Gastroesophageal sphincter (tissue), 4 donors: ENCODE measurements around the gene STUM. TPM values are rescaled to one million over a fixed set of nuclear protein-coding genes. Genes with fewer than 3 reads are reported as not detected.
"Not testable (repeated sequence)": the region's sequence is repeated elsewhere in the genome, so short reads cannot be mapped to it uniquely, and the experiment has no call there.

ENCODE experiments used
- ATAC-seq: fragments of 150-250 bp; one replicate; pipeline ENCODE4 v1.9.1; 2016; ENCODE audit warnings: mild to moderate bottlenecking, moderate library complexity
- H3K27ac ChIP-seq, 4 donors: fragments of 200-600 bp; sonication (generic) in 3 of 4; 1 replicate in 3 of 4; 2 replicates in 1 of 4; pipeline ENCODE4 v1.5.1; 2016 to 2019
- H3K27me3 ChIP-seq: fragments of 200-600 bp; sonication (generic); one replicate; pipeline ENCODE4 v1.5.1; 2019
- H3K36me3 ChIP-seq, 2 donors: fragments of 200-600 bp; sonication (generic); one replicate each; pipeline ENCODE4 v1.5.1; 2019; ENCODE audit warnings: control low read depth in 1 of 2
- H3K4me1 ChIP-seq, 3 donors: fragments of 200-600 bp; sonication (generic); 1 replicate in 2 of 3; 2 replicates in 1 of 3; pipeline ENCODE4 v1.5.1; 2016 to 2019; ENCODE audit warnings: control low read depth in 2 of 3
- H3K4me3 ChIP-seq, 2 donors: fragments of 200-600 bp; sonication (generic); one replicate each; pipeline ENCODE4 v1.5.1; 2019; ENCODE audit warnings: mild to moderate bottlenecking in 1 of 2, moderate library complexity in 1 of 2
- H3K9me3 ChIP-seq, 3 donors: fragments of 200-600 bp; sonication (generic); one replicate each; pipeline ENCODE4 v1.5.1; 2017 to 2019; ENCODE audit warnings: control low read depth in 2 of 3
- CTCF ChIP-seq, 4 experiments: fragments of 200-600 bp in 2 of 4; fragments of 450-650 bp in 2 of 4; sonication (generic) in 1 of 4; IDR thresholded peaks; one replicate each; pipeline ENCODE4 v1.5.1; 2017 to 2019; ENCODE audit warnings: antibody characterized with exemption in 4 of 4, mild to moderate bottlenecking in 2 of 4, moderate library complexity in 2 of 4
- EP300 ChIP-seq: sonication (generic); formaldehyde crosslinking; IDR thresholded peaks from one replicate; pipeline ENCODE4 v1.6.1; 2017; ENCODE audit warnings: antibody characterized with exemption, mild to moderate bottlenecking
- POLR2A ChIP-seq, 2 donors: fragments of 450-650 bp; IDR thresholded peaks; one replicate each; pipeline ENCODE4 v1.6.1; 2017; ENCODE audit warnings: antibody characterized with exemption in 2 of 2, mild to moderate bottlenecking in 2 of 2, moderate library complexity in 1 of 2
- POLR2AphosphoS5 ChIP-seq: sonication (generic); formaldehyde crosslinking; IDR thresholded peaks from one replicate; pipeline ENCODE4 v1.6.1; 2017; ENCODE audit warnings: antibody characterized with exemption
- WGBS, 2 donors: methylation state at CpG; one replicate each; pipeline ENCODE4 v1.1.5; 2018; ENCODE audit warnings: low coverage in 1 of 2; 5-methylcytosine and 5-hydroxymethylcytosine counted together
- total RNA-seq, 4 donors: library from RNA; depleted of rRNA; stranded (reverse); fragments of >200 nt; gene quantifications; one replicate each; pipeline ENCODE4 v1.1.0, GENCODE V29; 2016

STUM gene
- total RNA-seq, 4 donors from 2014 or later: 2.8 to 9.1 (median 4.5) TPM

DNA sequence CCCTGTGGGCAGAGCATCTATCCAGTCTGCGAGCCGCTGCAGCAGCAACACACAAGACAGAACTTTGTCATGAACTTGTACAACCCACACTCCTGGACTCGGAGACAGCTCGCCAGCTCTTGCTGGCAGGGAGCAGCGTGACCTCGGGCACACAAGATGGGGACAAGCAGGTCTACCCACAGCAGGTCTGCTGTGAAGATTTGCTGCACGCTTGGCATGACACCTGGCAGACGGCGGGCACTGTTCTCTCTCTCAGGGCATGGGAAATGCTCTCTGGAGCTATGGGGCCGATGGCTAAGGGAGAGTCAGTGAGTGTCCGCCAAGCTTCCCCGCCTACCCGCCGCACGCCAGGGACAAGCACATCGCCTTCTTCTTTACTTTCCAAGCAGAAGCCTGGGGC is 90.0 kb downstream of the STUM start:
- 40 to 63% methylated on average over 1 to 6 of the region's 16 CpGs for WGBS, 2 donors
- ATAC-seq: no peak
- TF ChIP-seq POLR2A (IDR thresholded peaks at IDR 0.05) (no peak), POLR2AphosphoS5 (no peak), CTCF (IDR thresholded peaks at IDR 0.05) (no peak), EP300 (no peak)
- Histone ChIP-seq H3K27ac (peak overlapping the region in 2 of 4 donors; percentile 84 to 87), H3K27me3 (no peaks in the 10 kb centered on the region), H3K4me3 (no peak overlapping the region), H3K9me3 (no peaks in the 10 kb centered on the region), H3K4me1 (peaks cover under 1 to 33% (median 23%) of the 10 kb centered on the region in 3 donors), H3K36me3 (peaks cover 0 to 88% of the 10 kb centered on the region in 2 donors)

DNA sequence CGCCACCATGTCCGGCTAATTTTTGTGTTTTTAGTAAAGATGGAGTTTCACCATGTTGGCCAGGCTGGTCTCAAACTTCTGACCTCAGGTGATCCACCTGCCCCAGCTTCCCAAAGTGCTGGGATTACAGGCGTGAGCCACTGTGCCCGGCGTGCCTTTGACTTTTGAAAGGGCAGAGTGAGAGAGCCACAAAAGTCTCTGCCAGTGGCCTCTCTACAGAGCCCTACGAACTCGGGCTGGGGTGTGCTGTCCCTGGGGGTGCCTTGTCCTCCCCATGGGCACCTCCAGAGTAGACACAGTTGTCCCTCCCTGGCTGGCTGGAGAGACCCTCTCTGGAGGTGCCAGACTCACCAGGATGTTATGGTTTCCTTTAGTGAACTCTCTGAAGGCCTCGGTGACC is 90.6 kb downstream of the STUM start:
- Histone ChIP-seq H3K27ac (peak overlapping the region in 2 of 4 donors; percentile 84 to 87), H3K36me3 (peaks cover 0 to 88% of the 10 kb centered on the region in 2 donors), H3K4me1 (peaks cover 0 to 33% (median 17%) of the 10 kb centered on the region in 3 donors)
- not testable (repeated sequence) for H3K9me3 ChIP-seq, H3K27me3 ChIP-seq, H3K4me3 ChIP-seq, ATAC-seq
- 93% methylated on average over 2 of the region's 8 CpGs; no CpG with 5 or more reads in 1 of the 2 donors for WGBS, 2 donors

- ATAC-seq: no peak
- H3K27me3 ChIP-seq: no peaks in the 10 kb centered on the region
- peak overlapping the region in 2 of 4 donors; percentile 84 to 87 for H3K27ac ChIP-seq
- peaks cover 0 to 88% of the 10 kb centered on the region in 2 donors for H3K36me3 ChIP-seq
- TF ChIP-seq EP300 (no peak), POLR2A (IDR thresholded peaks at IDR 0.05) (no peak), POLR2AphosphoS5 (no peak), CTCF (IDR thresholded peaks at IDR 0.05) (no peak)
- no peaks in the 10 kb centered on the region for H3K9me3 ChIP-seq
- WGBS, 2 donors: no CpG with 5 or more reads among the region's 18 CpGs
- H3K4me3 ChIP-seq: no peak overlapping the region
- peaks cover 0 to 36% (median 13%) of the 10 kb centered on the region in 3 donors for H3K4me1 ChIP-seq
Observed at GRCh38 chr1:226639631-226640061, 91.1 kb downstream of the STUM start.

GRCh38 chr1:226640321-226641136 is 92.0 kb downstream of the STUM start:
- Histone ChIP-seq H3K9me3 (no peaks in the 10 kb centered on the region), H3K27ac (peak overlapping the region in 2 of 4 donors; percentile 84 to 87), H3K27me3 (no peaks in the 10 kb centered on the region), H3K4me3 (no peak overlapping the region), H3K4me1 (peaks cover 2 to 45% (median 4%) of the 10 kb centered on the region in 3 donors), H3K36me3 (peaks cover 0 to 89% of the 10 kb centered on the region in 2 donors)
- WGBS, 2 donors: 49 to 60% methylated on average over 9 to 13 of the region's 23 CpGs
- peak; percentile 10 for ATAC-seq
- TF ChIP-seq EP300 (no peak), POLR2A (IDR thresholded peaks at IDR 0.05) (no peak), POLR2AphosphoS5 (no peak), CTCF (IDR thresholded peaks at IDR 0.05) (no peak)

DNA sequence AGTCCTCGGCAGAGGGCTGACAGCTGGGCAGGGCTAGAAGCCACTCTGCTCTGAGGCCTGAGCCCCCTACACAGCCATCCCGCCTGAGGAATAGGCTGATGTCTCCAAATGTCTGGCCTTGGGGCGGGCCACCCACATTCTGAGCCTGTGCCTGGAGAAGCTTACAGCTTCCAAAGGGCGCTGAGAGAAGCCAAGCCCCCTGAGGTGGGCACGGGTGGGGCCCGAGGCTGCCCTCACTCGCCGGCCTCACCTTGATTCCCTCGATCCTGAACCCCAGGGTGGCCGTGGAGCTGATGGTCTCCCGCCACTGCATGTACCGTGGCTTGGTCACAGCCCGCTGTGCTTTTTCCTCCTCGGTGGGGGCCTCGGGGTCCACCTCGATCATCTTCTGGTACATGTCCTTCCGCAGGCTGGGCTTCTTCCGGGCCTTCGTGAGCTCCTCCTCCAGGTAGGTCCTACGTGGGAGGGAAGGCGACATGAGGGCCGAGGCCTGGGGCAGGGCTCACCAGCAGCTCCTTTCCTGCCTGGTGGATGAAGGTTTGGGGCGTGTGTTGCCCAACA is 93.2 kb downstream of the STUM start:
- ATAC-seq: no peak
- peaks cover 0 to 57% (median 2%) of the 10 kb centered on the region in 3 donors for H3K4me1 ChIP-seq
- peak overlapping the region in 2 of 4 donors; percentile 84 to 87 for H3K27ac ChIP-seq
- no peaks in the 10 kb centered on the region for H3K9me3 ChIP-seq
- TF ChIP-seq EP300 (no peak), POLR2AphosphoS5 (no peak), POLR2A (IDR thresholded peaks at IDR 0.05) (no peak), CTCF (IDR thresholded peaks at IDR 0.05) (no peak)
- no CpG with 5 or more reads among the region's 23 CpGs for WGBS, 2 donors
- H3K36me3 ChIP-seq: peaks cover 0 to 89% of the 10 kb centered on the region in 2 donors
- no peaks in the 10 kb centered on the region for H3K27me3 ChIP-seq
- no peak overlapping the region for H3K4me3 ChIP-seq
